ENCODE measurements around the gene ITPR2. TPM values are rescaled to one million over a fixed set of nuclear protein-coding genes. Genes with fewer than 3 reads are reported as not detected.

ITPR2 gene
- total and polyA plus RNA-seq, 2 of the 13 experiments (the other 11 are each of a cell fraction or from before 2014, with no cell fraction given) = 31.9 to 81.9 TPM

GRCh38 chr12:26576266-26576665 lies 256.7 kb downstream of the ITPR2 start:
- Histone ChIP-seq H4K20me1 (ENCODE audit: insufficient read depth, low read length) (no peaks in the 10 kb centered on the region; the same call in 1 of the 2 replicates), H3K36me3 (replicated peaks in 1 of 2; ENCODE audit: control insufficient read depth in 1 of 2, insufficient read depth in 2 of 2, low read length in 2 of 2) (peaks cover 21 to 73% of the 10 kb centered on the region in 2 experiments), H3K4me1 (ENCODE audit: insufficient read depth, low read length) (no peaks in the 10 kb centered on the region), H3K4me3 (replicated peaks in 1 of 3; ENCODE audit: insufficient read depth in 1 of 3, low read depth in 2 of 3, low read length in 3 of 3) (no peak overlapping the region), H2AFZ (ENCODE audit: low read length) (no peak overlapping the region), H3K9me3 (ENCODE audit: low read length) (no peaks in the 10 kb centered on the region), H3K4me2 (ENCODE audit: low read depth, low read length) (no peak overlapping the region), H3K27me3 (ENCODE audit: control insufficient read depth in 1 of 2, insufficient read depth in 2 of 2, low read length in 2 of 2) (no peaks in the 10 kb centered on the region), H3K27ac (ENCODE audit: extremely low read length, insufficient read depth, low read length) (no peak overlapping the region), H3K9ac (ENCODE audit: insufficient read depth, low read depth, low read length) (no peak overlapping the region), H3K79me2 (ENCODE audit: insufficient read depth, low read length) (no peaks in the 10 kb centered on the region)
- DNase-seq (ENCODE audit: low spot score) (no peak), FAIRE-seq (no peak), ATAC-seq (no peak)
- BruUV-seq (replicated peaks) = no TSS peak
- intact Hi-C loops (cut with micrococcal nuclease; ENCODE audit: unreplicated experiment) (no loop called here), in situ Hi-C loops (cut with HindIII; ENCODE audit: extremely low pct_ligation_motif_present, low pct_unique_long_range_greater_than_20kb) (no loop called here)
- ChIA-PET POLR2A (no interaction called here), CTCF (ENCODE audit: low intra/inter-chr PET ratio, low total read pairs) (no interaction called here)
- WGBS (ENCODE audit: low lambda C conversion rate) = 91% methylated on average over 6 of the region's 6 CpGs
- TF ChIP-seq ZNF317 (CRISPR knock-in tag; IDR thresholded peaks at IDR 0.05) = no peak
- TF ChIP-seq ETV6 (CRISPR knock-in tag; conservative IDR thresholded peaks at IDR 0.05) = no peak
- TF ChIP-seq MATR3 (CRISPR knock-in tag; IDR thresholded peaks at IDR 0.05) = no peak
- no peak for TF ChIP-seq ZNF510 (CRISPR knock-in tag; IDR thresholded peaks at IDR 0.05; ENCODE audit: low read depth)
- TF ChIP-seq NFAT5 (CRISPR knock-in tag; IDR thresholded peaks at IDR 0.05) = no peak
- TF ChIP-seq TSC22D2 (CRISPR knock-in tag; IDR thresholded peaks at IDR 0.05; ENCODE audit: borderline replicate concordance) = no peak
- no peak for TF ChIP-seq CAMTA2 (CRISPR knock-in tag; IDR thresholded peaks at IDR 0.05; ENCODE audit: borderline replicate concordance)
- no peak for TF ChIP-seq ZBTB7B (CRISPR knock-in tag; IDR thresholded peaks at IDR 0.05)
- TF ChIP-seq ATF3 (CRISPR knock-in tag; IDR thresholded peaks at IDR 0.05) = no peak
- no peak for TF ChIP-seq USF2 (IDR thresholded peaks at IDR 0.05; ENCODE audit: low read depth, low read length)
- no peak for TF ChIP-seq USF2 (CRISPR knock-in tag; IDR thresholded peaks at IDR 0.05; ENCODE audit: borderline replicate concordance)
- no peak for TF ChIP-seq ZNF570 (CRISPR knock-in tag; IDR thresholded peaks at IDR 0.05; ENCODE audit: borderline replicate concordance)
